GM18868 (cell line): ENCODE data around the gene CCT7.

ENCODE experiments used
- ATAC-seq: cut with Tn5 transposase; IDR thresholded peaks from one replicate; pipeline ENCODE4 v1.9.1; 2021; ENCODE audit warnings: mild to moderate bottlenecking, moderate library complexity; ENCODE audit not compliant: unreplicated experiment

Gene CCT7

DNA sequence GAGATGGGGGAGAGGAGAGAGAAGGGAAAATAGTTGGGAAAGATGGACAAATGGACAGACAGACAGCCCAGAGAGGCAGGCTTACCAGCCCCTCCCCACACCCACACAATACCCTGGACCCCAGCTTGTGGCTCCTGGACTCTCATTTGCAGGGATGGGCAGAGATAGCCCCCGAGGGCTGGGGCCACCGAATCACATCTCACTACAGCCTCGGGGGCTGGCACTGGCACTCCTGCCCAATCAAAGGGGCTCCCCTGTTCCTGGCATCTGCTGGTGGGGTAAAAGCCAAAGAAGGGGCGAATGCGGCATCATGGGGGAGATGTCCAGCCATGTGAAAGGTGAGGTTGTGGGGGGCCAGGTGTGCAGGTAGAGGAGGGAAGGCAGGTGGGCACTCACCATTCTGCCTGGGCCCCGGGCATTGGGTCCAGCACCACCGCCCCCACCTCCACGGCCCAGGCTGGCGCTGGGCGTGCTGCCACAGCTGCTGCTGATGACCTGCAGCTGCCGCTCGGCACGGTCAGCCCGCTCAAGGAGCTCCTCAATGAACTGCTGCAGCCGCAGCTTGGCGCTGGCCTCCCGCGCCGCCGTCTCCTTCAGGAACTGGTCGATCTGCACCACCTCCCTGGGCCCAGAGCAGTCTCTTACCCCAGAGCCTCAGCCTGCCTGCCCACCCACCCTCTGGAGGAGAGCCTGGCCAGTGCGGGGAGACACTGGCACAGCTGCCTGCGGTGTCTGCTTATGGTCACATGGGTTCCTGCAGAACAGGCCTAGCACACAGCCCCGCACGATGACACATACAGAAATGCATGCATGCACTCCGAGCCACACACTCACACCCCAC, 32.2 kb downstream of the CCT7 start:
- ATAC-seq, result no peak

DNA sequence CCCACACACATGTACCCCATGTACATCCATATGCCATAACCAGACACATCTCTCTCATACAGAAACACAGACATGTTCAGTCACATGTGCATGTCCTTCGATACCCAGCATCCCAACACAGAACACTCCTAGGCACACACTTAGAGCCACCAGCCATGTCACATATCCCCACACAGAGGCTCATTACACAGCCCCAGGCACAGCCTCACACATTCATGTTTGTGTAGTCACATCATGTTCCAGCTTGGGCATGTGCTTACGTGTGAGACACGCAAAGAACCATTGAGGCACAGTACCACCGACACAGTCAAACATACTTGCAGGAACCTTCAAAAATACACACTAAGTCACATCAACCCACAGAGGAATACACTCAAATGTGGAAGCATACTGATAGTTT, 32.9 kb downstream of the CCT7 start:
- no peak for ATAC-seq

DNA sequence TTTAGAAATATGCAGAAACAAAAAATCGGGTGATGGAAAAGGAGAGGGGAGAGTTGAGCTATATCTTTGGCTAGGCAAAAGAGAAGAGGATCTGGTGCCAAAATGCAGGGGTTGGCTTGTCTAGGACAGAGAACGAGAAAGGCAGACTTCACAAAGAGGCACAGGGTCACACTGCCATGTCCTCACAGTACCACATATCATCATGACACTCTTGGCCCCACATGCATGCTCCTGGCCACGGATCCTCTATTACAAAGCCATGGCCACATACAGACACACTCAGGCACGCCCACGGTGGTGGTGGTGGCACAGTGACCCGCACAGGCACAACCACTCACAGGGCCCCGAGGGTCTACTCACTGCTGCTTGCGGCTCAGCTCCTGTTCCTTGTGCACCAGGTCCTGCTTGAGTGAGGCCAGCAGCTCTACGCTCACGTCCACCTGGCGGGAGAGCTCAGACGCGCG, 34.3 kb downstream of the CCT7 start:
- no peak for ATAC-seq

DNA sequence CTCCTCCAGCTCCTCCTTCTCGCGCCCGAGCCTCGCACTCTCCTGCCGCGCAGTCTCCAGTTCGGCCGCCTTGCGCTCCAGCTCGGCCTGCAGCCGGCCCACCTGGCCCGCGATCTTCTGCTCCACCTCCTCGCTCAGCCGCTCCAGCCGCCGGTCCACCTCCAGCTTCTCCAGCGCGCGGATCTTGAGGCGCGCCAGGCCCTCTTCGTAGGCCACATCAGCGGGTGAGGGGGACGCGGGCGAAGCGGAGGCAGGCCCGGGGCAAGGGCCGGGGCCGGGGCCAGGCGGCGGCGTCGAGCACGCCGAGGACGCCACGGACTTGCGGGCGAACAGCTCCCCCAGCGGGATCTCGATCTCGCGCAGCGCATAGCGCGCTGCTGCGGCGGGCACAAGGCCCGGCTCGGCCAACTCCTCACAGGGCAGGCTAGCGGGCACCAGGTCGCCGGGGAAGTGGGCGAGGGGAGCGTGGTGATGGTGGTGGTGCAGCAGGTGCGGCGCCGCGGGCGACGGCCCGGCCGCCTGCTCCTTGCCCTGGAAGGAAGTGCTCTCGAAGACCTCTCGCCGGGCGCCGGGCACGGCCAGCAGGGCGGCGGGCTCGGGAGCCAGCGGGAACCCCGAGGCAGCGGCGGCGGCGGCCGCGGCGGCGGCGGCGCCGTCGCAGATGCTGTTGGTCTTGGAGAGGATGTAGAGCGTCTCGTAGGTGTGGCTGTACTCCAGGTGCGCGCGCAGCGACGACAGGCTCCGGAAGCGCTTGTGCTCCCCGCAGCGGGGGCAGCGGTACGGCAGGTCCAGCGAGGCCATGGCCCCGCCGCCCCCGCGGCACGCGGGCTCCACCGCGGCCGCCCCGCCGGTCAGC, 35.0 kb downstream of the CCT7 start:
- no peak for ATAC-seq

DNA sequence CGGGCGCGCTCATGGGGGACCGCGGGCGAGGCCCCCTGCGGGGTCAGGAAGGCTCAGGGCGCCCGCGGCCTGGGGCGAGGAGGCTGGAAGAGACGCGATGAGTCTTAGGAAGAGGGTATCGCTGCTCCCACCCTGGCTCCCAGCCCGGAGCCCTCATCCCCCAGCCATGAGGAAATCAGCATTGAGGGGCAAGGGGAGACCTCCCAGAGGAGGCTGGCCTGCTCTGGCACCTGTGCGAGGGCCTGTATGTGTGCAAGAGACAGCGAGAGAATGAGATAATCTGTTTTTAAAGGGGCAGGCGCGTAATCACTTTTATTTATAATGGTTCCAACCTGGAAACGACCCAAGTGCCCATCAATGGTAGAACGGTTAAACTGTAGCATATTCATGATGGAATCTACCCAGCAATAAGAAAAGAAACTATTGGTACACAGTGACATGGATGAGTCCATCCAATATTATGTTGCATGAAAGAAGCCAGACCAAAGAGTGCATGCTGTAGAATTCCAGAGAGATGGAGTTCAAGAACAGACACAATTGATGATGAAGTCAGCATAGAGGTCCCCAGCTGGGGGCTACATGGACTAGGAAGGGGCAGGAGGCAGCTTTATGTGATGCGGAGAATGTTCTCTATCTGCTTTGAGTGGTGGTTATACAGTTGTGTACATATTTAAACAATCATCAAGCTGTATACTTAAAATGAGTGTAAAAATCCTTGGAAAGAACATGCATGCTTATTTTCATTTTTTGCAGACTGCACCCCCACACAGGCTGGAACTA, 35.8 kb downstream of the CCT7 start:
- no peak for ATAC-seq

DNA sequence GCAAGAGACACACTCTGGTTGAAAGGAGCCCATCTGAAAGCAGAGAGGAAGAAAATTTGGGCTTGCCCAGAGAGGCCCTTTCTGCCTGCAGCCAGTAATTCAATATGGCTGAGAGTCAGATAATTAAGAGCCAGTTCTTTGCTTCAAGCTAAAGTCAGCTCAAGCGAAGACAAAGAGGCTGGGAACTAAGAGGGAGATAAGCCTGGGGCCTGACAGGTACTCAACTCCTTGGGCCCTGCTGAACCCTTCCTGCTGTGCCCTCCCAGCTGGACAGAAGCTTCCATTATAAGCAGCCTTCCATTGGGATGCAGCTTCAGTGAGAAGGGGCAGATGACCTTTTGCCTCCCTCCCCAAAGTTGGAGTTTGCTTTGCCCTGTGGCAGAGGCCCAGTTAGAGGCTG, 38.2 kb downstream of the CCT7 start:
- ATAC-seq, result no peak

DNA sequence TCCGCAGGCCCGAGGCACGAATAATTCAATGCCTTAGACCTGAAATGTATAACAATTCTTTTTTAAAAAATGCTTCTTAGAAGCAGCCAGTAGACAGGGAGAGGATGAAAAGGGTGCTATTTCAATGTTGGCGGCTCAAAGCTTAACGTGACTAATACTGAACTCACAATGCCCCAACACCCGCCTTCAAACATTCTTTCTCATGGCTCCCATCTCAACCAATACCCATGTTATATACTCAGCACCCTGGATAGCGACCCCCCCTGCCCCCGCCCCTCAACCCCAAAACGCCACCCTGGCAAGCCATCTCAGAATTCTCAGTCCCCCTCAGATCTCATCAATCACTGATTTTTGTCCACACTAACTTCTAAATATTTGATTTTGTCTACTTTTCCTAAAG, 45.7 kb downstream of the CCT7 start:
- no peak for ATAC-seq

DNA sequence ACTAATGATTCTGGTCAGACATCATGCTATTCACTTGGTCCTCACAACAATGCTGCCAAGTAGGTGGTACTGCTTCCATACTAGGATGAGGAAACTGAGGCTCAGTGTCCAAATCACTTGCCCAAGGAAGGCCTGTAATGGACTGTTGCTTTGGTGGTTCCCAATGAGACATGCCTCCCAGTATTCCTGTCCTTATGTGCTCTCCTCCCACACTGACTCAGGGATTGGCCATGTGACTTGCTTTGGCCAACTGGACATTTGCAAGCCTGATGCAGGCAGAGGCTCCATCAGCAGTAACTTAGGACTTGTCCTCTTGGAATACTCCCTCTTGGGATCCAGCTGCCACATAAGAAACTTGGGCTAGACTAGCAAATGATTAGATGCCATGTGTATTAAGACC, 47.1 kb downstream of the CCT7 start:
- no peak for ATAC-seq

DNA sequence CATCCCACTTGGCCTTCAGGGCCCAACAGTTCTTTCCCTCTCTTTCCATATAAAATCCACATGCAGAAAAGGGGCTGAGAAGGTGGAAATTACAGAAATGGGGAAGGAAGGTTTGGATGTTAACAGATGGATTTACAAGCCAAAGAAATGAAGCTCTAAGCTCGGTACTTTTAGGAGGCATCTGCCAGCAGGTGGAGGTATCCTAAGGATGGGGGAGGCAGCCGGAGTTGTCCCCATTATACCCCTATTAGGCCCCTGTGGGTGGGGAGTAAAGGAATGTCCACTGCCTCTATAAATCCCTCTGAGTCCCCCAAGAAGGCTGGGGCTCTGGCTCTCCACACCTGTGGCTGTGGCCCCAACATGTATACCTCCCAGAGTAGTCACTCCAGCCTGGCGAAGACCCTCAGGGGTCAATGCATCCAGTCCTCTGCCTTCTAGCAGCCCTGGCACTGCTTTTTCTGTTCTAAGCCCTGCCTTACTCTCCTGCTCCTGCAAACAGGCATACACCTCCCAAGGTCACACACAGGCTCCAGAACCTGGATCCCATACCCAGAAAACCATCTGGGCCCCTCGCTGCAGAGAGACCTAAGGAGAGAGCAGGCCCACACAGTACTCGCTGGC, 48.9 kb downstream of the CCT7 start:
- ATAC-seq, result no peak

DNA sequence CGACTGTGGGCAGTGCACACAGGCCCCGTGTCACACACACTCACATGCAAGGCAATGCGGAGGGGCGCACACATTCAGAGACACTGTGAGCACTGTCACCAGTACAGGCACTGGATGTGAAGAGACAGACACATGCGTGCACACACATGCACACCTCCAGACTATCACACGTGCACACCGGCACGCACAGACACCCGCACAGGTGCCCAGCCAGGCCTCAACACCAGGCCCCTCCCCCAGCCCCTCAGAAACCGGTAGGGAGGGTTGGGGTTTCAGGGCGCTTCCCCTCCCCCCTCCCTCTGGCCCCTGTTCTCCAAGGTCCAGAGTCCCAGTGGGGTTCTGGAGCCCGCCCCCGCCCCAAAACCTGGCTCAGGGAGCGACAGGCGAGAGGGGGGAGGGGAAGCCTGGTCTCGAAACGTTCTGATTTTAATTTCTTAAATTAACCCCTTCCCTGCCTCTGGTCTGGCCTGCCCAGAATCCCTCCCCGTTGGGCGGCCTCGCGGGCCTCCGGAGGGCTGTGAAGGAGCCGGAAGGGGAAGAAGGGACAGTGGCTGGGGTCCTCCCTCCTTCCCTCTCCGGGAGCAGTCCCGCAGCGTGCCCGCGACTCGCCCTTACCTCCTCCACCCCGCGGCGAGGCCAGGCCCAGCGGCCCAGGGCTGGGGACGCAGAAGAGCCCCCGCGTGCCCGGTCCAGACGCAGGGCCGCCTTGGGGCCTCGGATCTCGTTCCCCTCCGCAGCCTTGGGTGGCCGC, 49.6 kb downstream of the CCT7 start:
- ATAC-seq, result peak; percentile 7

DNA sequence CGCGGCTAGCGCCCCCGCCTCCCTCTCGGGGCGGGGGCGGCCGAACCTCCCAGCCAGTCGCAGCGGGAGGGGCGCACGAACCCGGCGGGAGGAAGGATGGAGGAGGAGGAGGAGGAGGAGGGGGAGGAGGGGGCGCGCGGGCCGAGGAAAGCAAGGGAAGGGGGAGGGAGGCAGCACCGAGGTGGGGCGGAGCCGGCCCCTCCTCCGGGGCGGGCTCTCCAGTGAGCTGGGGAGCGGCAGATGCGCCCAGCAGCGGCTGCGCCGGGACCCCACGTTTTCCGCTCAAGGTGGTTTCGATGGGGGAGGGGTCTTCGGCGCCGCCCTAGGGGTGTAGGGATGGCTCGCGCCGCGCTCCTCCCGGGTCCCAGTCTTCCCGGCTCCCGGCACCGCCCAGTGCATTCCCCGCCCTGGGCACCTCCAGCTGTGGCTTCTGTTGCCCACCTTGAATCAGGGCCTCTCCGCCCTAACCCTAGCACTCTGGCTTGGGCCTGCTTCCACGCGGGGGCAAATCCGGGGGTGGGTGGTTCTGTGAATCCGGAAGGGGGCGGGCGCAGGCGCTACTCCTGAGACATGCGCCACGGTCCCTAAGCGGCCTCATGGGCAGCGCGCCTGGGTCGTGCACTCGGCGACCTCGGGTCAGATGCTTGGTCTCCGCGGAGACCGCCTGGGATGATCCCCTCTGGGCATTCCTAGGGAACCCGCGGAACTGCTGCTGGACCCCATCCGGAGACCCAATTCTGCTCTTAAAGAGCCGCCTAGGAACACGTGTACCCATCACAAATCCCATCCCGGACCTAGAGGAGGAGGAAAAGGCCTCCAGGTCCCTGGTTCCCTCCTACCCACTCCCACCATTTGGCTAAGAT, 50.4 kb downstream of the CCT7 start, which contains the start of gene FBXO41:
FBXO41 (minus strand) TSS at position 183 of the 863 bp plus-strand sequence. CDS start 14,848 bp downstream, outside the sequence.
- ATAC-seq, result peak; percentile 79

DNA sequence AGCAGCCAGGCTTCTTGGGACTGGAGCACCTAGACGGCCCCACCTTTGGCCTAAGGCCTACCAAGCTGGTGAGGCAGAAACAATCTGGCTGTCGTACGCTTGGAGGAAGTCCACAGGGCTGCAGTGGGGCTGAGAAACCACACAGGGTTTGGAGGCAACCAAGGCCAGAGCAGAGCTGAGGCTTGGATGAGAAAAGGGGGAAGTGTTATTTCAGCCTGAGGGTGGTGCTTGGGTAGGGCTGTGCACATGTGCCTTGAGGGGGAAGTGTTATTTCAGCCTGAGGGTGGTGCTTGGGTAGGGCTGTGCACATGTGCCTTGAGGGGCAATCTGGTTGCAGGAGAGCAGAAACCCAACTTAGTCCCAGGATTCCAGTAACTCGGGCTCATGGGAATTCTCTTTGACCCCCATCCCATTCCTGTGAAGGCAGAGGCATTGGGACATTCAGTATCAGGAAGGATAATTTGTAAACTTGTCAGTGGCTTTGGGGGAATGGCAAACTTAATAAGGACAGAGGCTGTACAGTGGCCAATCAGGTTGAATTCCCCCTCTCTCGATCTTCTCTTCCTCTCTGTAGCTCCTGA, 51.1 kb downstream of the CCT7 start:
- ATAC-seq, result peak; percentile 73

DNA sequence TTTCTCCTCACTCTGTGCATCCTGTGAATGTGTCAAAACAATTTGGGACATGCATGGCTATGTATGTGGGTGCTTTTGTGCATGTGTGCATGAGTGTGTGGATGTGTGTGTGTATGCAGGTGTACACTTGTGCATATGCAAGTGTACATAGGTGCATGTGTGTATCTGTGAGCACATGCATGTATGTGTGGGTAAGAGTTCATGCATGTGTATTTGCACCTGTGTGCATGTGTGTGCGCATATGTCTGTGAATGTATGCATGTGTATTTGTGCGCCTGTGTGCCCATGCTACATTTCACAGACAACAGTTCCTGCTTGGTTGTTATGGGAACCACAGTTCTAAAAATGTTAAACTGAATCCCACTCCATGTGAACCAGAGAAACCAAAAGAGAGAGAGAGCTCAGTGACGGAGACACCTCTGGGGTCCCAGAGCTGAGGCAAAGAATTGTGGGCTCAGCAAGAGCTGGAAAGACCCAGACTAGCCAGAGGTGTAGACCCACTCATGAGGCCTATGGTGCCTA, 52.1 kb downstream of the CCT7 start:
- ATAC-seq, result no peak

DNA sequence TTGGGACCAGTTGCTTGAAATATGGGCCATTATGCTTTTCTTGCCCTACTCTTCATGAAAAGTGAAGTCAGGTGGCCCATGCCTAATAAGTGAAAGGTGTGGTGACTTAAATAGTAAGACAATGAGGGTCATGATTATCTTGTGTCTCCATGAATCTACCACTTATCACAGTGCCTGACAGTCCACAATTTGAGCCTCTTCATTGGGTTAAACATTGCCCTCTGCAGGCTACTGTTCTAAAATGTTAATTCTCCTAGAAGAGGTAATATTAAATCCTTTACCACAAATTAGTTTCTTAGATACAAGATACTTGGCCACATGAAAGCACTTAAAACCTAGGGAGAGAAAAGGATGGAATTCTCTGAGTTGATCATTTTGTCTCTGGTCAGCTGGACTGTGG, 55.2 kb downstream of the CCT7 start:
- ATAC-seq, result no peak

DNA sequence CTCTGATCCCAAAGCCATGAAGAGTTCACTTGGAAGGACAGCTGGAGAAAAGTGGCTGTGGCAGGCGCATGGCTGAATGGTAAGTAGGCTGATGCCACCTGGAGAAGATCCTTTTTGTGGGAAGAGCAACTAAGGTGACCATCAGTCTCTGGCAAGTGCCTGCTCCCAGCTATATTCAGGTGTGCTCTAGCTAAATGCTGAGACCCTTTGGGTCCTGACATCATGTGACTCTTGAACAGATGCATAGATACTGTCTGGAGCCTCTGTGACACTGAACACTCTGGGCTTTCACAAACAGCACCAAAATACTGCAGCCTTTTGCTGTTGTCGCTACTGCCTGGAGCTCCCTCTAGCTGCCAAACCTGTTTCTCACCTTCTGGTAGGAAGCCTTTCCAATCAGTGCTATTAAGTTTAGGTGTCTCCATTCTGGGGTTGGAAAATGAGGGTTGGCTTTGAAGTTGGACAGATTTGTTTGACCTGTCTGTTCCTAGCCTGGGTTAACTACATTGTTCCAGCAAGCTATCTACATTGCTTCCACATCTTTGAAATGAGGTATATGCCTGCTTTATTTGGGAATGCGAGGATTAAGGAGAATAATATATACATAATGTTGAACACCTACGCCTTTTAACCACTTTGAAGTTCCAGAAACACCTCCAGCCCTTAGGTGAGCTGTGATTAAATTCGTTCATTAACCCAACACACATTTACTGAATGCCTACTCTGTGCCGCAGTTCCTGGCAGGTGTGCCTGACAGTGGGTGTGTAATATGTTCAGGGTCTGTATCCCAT, 56.1 kb downstream of the CCT7 start:
- ATAC-seq, result no peak

DNA sequence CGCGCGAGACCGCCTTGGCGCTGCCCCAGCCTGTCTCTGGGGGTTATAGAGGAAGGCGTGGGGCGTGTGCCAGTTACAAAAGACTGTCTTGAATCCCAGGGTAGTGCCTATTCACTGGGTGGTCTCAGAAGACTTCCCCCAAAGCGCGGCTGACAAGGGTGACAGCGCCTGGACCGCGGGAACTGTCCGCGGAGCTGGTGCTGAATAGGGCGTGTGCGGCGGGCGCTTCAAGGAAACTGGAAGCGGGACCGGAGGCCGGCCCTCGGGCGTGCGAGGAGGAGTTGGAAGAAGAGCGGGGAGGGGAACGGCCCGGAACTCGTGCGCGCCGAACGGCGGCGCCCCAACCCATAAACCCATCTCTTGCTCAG, 57.0 kb downstream of the CCT7 start:
- no peak for ATAC-seq

DNA sequence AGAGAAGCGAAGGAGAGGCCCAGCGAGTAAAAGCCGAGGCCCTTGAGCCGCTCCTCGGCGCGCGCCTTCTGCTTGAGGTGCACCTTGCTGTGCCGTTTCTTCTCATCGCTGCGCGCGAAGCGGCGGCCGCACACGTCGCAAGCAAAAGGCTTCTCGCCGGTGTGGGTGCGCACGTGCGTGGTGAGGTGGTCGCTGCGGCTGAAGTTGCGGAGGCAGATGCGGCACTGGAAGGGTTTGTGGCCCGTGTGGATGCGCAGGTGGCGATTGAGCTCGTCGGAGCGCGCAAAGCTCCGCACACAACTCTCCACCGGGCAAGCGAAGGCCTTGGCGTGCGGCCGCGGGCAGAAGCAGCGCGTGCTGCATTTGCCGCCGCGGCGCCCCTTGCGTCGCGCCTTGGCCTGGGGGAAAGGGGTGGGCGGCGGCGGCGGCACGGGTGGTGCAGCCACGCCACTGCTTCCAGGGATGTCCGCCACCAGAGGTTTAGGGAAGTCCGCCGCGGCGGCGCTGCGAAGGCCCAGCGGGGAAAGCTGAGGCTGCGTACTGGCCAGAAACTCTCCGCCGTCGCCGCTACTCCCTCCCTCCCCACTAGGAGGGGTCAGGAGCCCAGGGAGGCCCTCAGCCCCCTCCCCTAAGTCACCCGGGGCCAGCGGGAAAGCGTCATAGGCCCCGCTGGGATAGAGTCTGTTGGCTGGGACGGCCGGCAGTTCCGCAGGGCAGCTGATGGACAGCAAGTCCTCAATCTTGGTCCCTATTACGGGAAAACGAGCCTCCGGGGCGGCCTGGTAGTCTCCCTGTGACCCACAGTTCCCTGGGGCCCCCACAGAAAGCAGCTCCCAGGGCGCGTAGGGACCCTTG, 57.6 kb downstream of the CCT7 start:
- no peak for ATAC-seq
